SK-N-SH treated with all-trans-retinoic acid at 6 μM for 48 hours (cell line): ENCODE data around the gene XPO6.

Experiments
- ATAC-seq: fragments of 200-7000 bp; cut with Tn5 transposase; 3 replicates; pipeline ENCODE4 v1.9.1; 2020; ENCODE audit warnings: mild to moderate bottlenecking, moderate library complexity
- ARNTL ChIP-seq: fragments of 450-650 bp; formaldehyde crosslinking; IDR thresholded peaks from 2 replicates; pipeline ENCODE4 v1.5.0; 2020; ENCODE audit warnings: low read depth, mild to moderate bottlenecking, moderate library complexity, borderline replicate concordance
- BACH2 ChIP-seq: fragments of 250-450 bp; sonication (Bioruptor Pico); IDR thresholded peaks from 2 replicates; pipeline ENCODE4 v1.9.0; 2021; ENCODE audit warnings: mild to moderate bottlenecking, borderline replicate concordance
- CREB5 ChIP-seq: fragments of 250-450 bp; sonication (Bioruptor Pico); IDR thresholded peaks from 2 replicates; pipeline ENCODE4 v1.5.1; 2020; ENCODE audit warnings: low read depth, mild to moderate bottlenecking, moderate library complexity
- CSDC2 ChIP-seq: fragments of 250-450 bp; sonication (Bioruptor Pico); IDR thresholded peaks from 2 replicates; pipeline ENCODE4 v1.5.0; 2020; ENCODE audit warnings: mild to moderate bottlenecking, moderate library complexity
- ESRRG ChIP-seq: fragments of 250-450 bp; sonication (Bioruptor Pico); IDR thresholded peaks from 2 replicates; pipeline ENCODE4 v1.6.1; 2021; ENCODE audit warnings: mild to moderate bottlenecking
- GLIS3 ChIP-seq: fragments of 250-450 bp; sonication (Bioruptor Pico); IDR thresholded peaks from 2 replicates; pipeline ENCODE4 v1.5.0; 2020; ENCODE audit warnings: mild to moderate bottlenecking, moderate library complexity
- ISL1 ChIP-seq: fragments of 250-450 bp; sonication (Bioruptor Pico); IDR thresholded peaks from 2 replicates; pipeline ENCODE4 v2.1.2; 2022; ENCODE audit warnings: mild to moderate bottlenecking, moderate library complexity
- OSR1 ChIP-seq: fragments of 250-450 bp; sonication (Bioruptor Pico); IDR thresholded peaks from 2 replicates; pipeline ENCODE4 v1.8.0; 2022; ENCODE audit warnings: moderate library complexity, mild to moderate bottlenecking, inconsistent platforms
- POU6F1 ChIP-seq: fragments of 250-450 bp; sonication (Bioruptor Pico); IDR thresholded peaks from 2 replicates; pipeline ENCODE4 v1.8.0; 2021; ENCODE audit warnings: low read depth, mild to moderate bottlenecking, moderate library complexity, borderline replicate concordance
- PPARA ChIP-seq: fragments of 250-450 bp; sonication (Bioruptor Pico); IDR thresholded peaks from 2 replicates; pipeline ENCODE4 v1.5.0; 2020; ENCODE audit warnings: mild to moderate bottlenecking, borderline replicate concordance
- RARB ChIP-seq: fragments of 250-450 bp; sonication (Bioruptor Pico); IDR thresholded peaks from 2 replicates; pipeline ENCODE4 v1.8.0; 2021; ENCODE audit warnings: mild to moderate bottlenecking, moderate library complexity
- SNAI2 ChIP-seq: fragments of 250-450 bp; sonication (Bioruptor Pico); IDR thresholded peaks from 2 replicates; pipeline ENCODE4 v1.5.0; 2020; ENCODE audit warnings: mild to moderate bottlenecking, moderate library complexity
- TCF4 ChIP-seq: fragments of 250-450 bp; sonication (Bioruptor Pico); IDR thresholded peaks from 2 replicates; pipeline ENCODE4 v1.8.0; 2021; ENCODE audit warnings: mild to moderate bottlenecking, moderate library complexity, borderline replicate concordance
- TOX ChIP-seq: fragments of 250-450 bp; sonication (Bioruptor Pico); IDR thresholded peaks from 2 replicates; pipeline ENCODE4 v1.8.0; 2021; ENCODE audit warnings: mild to moderate bottlenecking, moderate library complexity, borderline replicate concordance
- TSHZ2 ChIP-seq: fragments of 250-450 bp; sonication (Bioruptor Pico); IDR thresholded peaks from 2 replicates; pipeline ENCODE4 v1.5.0; 2020; ENCODE audit warnings: mild to moderate bottlenecking, moderate library complexity
- ZC3H10 ChIP-seq: fragments of 250-450 bp; sonication (Bioruptor Pico); IDR thresholded peaks from 2 replicates; pipeline ENCODE4 v1.5.1; 2021; ENCODE audit warnings: mild to moderate bottlenecking, moderate library complexity
- ZFP3 ChIP-seq: fragments of 250-450 bp; sonication (Bioruptor Pico); IDR thresholded peaks from 2 replicates; pipeline ENCODE4 v1.5.0; 2020; ENCODE audit warnings: mild to moderate bottlenecking, moderate library complexity
- ZFP30 ChIP-seq: fragments of 450-650 bp; formaldehyde crosslinking; IDR thresholded peaks from 2 replicates; pipeline ENCODE4 v1.5.0; 2022; ENCODE audit warnings: mild to moderate bottlenecking, moderate library complexity
- ZNF565 ChIP-seq: fragments of 450-650 bp; formaldehyde crosslinking; conservative IDR thresholded peaks from 2 replicates; pipeline ENCODE4 v1.5.0; 2020; ENCODE audit warnings: low read depth, mild to moderate bottlenecking, moderate library complexity
- ZNF8 ChIP-seq: fragments of 450-650 bp; formaldehyde crosslinking; IDR thresholded peaks from 2 replicates; pipeline ENCODE4 v1.5.0; 2020; ENCODE audit warnings: mild to moderate bottlenecking, moderate library complexity
- TF ChIP-seq, protein P1 (sequence below): fragments of 250-450 bp; sonication (Bioruptor Pico); IDR thresholded peaks from 2 replicates; pipeline ENCODE4 v1.5.1; 2021; ENCODE audit warnings: mild to moderate bottlenecking, moderate library complexity

XPO6 gene

DNA sequence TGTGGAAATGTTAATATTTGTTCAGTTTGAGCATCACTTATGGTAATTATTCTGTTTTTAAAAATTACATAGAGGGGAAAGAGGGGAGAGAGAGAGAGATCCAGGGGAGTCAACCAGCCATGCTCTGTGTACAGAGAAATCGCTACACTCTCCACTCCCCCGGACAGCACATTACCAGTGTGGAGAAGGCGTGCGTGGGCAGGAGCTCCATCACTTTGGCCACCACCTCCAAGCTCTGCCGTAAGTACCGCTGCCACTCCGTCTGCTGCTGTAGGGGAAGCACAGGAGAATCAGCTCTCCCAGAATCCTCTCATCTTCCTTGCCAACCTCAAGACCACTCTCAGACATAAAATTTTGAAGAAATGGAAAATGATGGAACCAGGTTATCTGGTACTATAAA is 78.1 kb downstream of the XPO6 start:
- no peak for ATAC-seq
- TF ChIP-seq TCF4 (no peak), RARB (CRISPR knock-in tag) (no peak), TOX (CRISPR knock-in tag) (no peak), ZFP30 (CRISPR knock-in tag) (no peak), ZNF565 (no peak), ZC3H10 (CRISPR knock-in tag) (no peak), ZNF8 (CRISPR knock-in tag) (no peak), OSR1 (CRISPR knock-in tag) (no peak), POU6F1 (no peak), ZFP3 (CRISPR knock-in tag) (no peak), PPARA (CRISPR knock-in tag) (no peak), BACH2 (CRISPR knock-in tag) (no peak), GLIS3 (CRISPR knock-in tag) (no peak), ARNTL (no peak), CSDC2 (CRISPR knock-in tag) (no peak), ESRRG (no peak), TSHZ2 (CRISPR knock-in tag) (no peak), CREB5 (no peak)

DNA sequence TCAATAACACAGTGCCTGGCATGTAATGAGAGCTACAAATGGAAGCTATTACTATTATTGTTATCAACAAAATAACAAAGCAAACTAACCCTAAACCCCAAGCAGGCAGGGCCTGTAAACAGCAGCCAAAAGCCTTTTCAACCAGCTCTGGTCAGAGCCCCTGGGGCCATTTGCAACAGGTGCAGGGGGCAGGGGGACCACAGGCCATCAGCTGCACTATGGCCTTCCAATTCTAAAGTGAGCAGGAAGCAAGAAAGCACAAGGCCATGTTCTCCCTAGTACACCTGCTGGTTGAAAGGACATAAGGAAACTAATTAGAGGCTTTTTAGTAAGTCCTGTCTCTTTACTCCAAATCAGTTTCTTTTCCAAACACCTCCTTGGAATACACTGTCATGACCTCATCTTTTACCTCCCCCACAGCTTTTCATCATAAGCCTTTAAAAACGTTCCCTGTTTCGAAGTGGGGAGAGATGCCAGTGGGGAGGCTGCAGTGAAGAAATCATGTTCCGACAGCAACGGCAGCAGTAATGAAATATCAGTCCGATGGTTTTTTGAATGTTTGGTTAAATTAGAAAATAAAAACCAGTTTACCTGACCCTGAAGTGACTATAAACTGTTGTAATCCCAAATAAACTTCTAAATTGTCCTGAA is 79.9 kb downstream of the XPO6 start:
- TF ChIP-seq ISL1 (no peak), TOX (CRISPR knock-in tag) (no peak), ESRRG (no peak), CREB5 (no peak), TCF4 (no peak), ZNF8 (CRISPR knock-in tag) (no peak), SNAI2 (CRISPR knock-in tag) (no peak), BACH2 (CRISPR knock-in tag) (no peak), TSHZ2 (CRISPR knock-in tag) (no peak), OSR1 (CRISPR knock-in tag) (no peak), ZNF565 (no peak)
- ATAC-seq, result no peak

- no peak for TF ChIP-seq RARB (CRISPR knock-in tag)
- TF ChIP-seq TOX (CRISPR knock-in tag), result no peak
- TF ChIP-seq, protein P1, sequence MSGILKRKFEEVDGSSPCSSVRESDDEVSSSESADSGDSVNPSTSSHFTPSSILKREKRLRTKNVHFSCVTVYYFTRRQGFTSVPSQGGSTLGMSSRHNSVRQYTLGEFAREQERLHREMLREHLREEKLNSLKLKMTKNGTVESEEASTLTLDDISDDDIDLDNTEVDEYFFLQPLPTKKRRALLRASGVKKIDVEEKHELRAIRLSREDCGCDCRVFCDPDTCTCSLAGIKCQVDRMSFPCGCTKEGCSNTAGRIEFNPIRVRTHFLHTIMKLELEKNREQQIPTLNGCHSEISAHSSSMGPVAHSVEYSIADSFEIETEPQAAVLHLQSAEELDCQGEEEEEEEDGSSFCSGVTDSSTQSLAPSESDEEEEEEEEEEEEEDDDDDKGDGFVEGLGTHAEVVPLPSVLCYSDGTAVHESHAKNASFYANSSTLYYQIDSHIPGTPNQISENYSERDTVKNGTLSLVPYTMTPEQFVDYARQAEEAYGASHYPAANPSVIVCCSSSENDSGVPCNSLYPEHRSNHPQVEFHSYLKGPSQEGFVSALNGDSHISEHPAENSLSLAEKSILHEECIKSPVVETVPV, result no peak
- no peak for TF ChIP-seq PPARA (CRISPR knock-in tag)
- no peak for TF ChIP-seq ZNF8 (CRISPR knock-in tag)
- no peak for TF ChIP-seq ZC3H10 (CRISPR knock-in tag)
- TF ChIP-seq POU6F1, result no peak
- ATAC-seq, result no peak
These were observed 80.6 kb downstream of the XPO6 start for GRCh38 chr16:28131181-28131580.
